NCI-H2196 (cell line): ENCODE measurements around the gene BBX.
A peak's percentile ranks its signal among the peaks of the same experiment; 100 is the strongest.

Experiments used
- DNase-seq: peaks from one replicate; lab custom pipeline; 2025; ENCODE audit not compliant: unreplicated experiment; lab: John Stamatoyannopoulos, UW

Gene BBX

DNA sequence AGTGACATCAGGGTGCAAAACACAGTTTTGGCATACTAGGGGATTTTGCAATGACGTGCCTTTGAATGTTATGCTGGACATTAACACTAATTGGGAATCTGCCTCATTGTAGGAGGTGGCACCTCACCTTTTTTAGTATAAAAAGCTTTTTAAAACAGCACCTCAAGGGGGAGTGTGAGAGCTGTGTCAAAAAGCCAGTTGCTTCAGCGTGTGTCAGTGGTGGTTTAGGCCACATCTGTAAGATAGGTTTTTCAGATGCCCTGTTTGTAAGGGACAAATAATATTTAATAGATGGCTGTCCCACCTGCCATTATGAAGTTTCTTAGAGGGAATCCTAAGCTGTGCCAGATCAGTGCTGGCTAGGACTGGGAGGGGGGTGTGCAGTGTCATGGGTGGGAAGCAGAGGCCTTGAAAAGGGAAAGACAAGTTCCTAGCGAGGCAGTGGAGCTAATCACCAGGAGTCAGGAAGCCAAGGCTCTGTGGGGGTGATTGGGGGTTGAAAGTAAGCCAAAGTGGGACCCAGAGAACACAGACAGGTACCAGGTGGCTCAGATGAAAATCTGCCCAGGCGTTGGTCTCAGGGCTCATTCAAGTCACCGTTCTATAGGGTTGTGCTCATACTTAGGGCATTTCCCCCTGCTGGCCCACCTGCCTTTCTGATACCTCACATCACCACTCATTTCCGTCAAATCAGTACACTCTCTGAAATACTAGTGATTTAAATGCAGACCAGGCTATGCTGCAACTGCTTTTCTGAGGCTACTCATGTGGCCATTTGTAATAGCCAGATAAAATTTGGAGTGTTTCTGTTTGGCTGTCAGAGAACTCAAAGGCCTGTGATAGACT lies 120.5 kb downstream of the BBX start:
- no peak for DNase-seq

DNA sequence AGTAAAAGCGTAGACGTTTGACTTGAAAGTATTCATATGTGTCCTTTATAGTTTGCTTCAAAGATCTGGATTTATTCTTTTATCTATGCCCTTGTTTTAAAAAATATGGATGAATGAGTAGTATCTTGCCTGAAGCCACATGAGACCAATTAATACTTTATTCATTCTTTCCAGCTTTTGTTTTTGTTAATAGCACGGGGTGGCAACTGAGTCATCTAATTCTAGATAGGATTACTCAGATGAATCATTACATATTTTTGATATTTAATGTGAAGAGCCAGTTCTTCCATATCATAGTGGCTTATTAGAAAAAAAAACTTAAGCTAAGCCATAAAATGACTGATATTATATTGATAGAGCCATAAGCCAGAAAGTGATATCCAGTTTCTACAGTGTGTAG lies 121.9 kb downstream of the BBX start:
- DNase-seq = no peak

DNA sequence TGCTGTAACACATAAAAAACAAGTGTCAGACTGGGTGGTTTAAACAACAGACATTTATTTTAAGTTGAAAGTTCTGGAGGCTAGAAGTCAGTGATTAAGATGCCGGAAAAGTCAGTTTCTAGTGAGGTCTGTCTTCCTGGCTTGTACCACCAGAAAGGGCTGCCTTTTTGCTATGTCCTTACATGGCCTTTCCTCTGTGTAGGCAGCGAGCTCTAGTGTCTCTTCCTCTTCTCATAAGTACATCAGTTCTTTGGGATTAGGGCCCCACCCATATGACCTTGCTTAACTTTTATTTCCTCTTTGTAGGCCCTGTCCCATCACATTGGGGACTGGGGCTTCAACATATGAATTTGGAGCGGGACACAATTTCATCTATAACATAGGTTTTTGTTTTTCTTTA lies 128.0 kb downstream of the BBX start:
- no peak for DNase-seq

DNA sequence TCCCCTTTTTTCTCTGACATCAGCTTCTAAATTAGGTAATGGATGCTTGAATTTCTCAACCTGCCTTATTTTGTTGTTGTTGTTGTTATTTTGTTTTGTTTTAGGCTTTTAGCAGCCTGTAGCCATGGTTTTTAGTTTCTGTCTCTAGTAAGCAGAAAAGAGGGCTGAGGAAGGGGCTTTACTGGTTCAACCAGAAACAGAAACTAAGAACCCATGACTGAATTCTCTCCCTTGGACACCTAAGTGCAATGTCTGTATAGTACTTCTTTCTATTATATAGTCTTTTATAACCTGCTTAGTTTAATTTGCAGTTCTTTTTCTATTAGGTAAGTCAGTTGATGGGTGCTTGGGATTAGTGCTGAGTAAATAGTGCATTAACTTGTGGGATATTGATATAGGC lies 129.0 kb downstream of the BBX start:
- no peak for DNase-seq

DNA sequence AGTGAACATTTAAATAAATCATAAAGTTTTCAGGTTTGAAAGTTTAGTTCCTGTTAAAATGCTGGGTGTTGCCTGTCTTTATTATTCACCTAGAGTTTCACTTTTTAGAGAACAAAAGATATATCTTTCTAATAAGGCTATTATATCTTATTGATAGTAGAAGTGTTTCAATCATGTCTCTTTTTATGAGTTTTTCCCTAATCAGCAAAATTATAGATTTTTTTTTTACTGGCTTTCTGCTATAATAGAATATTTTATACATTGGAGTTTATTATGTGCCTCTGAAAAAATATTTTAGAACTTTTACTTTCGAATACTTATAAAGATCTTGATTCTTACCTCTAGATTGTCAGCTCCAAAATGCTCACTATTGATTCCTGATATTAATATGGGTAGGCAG lies 131.5 kb downstream of the BBX start:
- DNase-seq = no peak

DNA sequence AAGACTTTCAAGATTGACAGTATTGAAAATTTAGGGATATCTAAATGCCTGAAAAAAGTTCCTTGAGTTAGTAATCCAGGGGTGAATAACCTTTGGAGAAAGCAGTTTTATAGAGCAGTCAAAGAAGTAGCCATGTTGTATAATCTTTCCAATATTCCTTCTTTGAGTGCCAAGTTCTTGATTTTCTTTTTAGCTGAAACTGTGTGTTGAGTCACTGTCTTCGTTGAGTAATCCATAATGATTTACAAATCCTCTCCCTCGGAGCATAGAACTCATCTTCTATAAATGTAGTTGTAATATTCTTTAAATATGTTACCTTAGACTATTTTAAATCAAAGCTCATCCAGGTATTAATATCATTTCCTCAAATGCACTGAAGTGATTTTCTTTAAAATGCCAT lies 135.2 kb downstream of the BBX start:
- no peak for DNase-seq

DNA sequence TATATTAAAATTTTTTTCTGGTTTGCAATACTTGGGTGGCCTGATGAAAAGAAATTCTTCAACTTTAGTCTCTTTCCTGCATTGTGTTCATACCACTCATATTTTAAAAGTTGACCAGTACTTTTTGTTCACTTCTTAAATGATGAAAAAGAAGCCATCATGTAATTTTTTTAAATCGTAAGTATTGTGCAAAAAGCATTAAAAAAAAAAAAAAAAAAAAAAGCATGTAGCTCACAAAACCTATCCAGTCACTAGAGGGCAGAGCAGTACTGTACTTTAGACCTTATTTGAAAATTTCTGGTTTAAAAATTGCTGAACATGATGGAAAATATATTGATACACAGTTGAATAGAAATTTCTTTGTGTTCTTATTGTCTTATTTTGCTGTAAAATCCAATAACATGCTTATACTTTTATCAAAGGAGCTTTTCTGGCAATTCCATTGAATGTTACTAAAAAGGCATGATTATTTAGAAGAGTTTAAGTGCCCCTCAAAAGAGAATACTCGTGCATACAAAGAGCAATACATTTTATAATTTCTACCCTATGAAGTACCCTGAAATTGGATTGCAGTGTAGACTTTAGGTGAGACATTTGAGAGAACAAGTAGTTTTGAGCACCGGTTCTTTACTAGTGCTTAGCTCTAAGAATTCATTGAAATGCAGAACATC lies 137.7 kb downstream of the BBX start:
- peak; percentile 29 for DNase-seq

DNA sequence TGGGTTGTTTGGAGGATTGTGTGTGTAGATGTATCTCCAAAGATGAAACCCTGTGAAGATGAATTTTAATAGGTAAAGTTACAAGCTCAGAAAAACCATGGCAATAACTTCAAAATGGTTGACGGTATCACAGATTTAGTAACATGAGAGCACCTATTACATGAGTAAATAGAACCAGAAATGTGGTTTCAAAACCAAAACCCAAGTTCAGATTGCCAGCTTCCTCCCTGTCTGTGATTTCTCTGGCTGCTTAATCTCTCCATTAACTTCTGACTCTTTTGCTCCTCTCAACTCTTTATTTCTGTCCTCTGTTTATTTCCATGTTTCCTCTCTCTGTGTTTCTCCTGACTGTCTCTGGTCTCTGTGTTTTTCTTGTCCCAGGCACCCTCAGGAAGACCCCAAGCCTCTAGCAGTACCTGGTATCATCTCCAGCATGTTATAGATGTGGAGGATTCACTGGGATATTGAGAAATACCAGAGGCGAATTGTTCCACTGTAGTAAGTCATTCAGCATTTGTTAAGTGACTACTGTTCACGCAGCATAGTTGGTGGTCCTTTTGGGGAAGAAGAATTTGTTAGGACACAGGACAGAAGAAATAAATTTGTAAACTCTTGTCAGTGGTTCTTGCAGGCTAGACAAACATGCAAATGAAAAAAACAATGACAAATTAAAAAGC lies 138.8 kb downstream of the BBX start:
- DNase-seq = no peak

DNA sequence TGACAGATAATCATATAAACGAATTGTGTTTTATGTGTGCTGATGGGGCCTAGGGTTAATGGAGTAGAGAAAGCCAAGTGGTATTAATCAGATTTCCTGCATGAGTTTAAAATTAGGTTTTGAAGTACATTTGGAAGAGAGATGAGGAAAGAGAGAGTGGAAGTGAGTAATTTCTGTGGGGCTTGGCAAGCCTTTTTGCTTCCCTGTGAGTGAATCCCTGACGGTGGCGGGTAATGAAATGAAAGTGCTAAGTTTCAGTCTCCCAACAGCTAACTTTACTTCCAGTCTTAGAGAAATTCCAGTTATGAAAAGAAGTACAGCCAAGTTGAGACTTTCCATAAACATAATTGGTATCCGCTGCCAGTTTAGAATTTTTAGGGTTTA lies 139.4 kb downstream of the BBX start:
- no peak for DNase-seq

DNA sequence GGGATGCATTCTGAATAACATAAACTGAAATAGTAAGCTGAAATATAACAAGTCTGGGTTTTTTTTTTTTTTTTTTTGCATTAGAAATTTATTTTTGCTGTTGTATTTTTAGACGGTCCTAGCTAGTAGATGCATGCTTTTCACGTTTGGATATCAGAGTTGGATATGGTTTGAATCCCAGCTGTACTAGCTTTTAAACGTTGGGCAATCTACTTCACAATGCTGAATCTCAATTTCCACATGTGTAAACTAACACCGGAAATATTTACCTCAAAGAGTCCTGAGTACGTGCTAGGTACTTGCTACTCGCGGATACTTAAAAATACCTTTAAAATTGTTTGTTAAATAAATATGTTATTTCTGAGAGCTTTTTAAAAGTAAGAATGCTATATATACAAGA lies 139.8 kb downstream of the BBX start:
- no peak for DNase-seq

DNA sequence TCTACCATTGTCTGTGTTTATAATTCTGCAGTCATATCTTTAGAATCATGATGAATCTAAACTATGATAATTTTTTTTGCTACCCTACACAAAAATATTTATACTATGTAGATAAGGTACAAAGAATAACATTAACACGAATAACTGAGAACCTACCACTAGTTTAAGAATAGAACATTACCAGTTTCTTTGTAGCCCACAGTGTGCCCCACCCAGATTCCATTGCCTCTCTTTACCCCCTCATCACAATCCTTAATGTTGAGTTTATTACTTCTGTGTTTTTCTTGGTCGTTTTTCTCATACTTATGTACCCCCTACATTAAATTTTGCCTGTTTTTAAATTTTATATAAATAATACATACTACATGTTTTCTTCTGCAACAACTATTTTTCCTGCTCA lies 140.5 kb downstream of the BBX start:
- DNase-seq = no peak

DNA sequence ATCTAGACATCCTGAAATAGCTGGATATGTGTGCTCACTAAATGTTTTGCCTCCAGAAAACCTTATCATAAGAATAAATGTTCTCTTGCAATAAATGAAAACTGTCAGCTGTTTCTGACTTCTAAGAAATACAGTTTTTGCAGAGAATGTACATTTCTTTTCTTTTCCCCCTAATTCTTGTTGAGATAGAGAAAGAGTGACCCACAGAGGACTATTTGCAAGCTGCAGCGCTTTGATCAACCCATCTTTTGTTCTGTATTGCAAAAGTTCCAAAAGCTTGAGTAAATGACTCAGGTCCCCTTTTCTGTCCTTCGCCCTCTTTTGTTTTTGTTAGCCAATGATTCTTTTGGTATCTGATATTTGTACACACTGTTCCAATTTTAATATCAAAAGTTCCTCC lies 141.9 kb downstream of the BBX start:
- no peak for DNase-seq

DNA sequence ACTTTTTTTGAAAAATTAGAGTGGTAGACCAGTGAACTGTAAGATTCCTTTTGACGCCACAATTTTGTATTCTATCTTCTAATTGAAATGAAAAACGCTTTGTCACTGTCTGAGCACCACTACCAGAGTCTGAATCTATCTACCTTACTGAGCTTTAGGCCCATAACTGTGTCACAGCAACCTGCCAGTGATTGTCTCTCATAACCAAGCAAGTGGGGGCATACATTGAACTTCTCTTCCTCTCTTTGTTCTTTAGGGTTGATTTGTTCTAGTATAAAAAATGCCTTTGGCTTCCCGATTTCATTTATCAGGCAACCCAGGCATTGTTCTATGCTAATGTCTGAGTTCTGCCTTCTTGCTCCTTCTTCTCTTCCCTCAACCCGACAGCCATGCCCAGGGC lies 142.6 kb downstream of the BBX start:
- no peak for DNase-seq

DNA sequence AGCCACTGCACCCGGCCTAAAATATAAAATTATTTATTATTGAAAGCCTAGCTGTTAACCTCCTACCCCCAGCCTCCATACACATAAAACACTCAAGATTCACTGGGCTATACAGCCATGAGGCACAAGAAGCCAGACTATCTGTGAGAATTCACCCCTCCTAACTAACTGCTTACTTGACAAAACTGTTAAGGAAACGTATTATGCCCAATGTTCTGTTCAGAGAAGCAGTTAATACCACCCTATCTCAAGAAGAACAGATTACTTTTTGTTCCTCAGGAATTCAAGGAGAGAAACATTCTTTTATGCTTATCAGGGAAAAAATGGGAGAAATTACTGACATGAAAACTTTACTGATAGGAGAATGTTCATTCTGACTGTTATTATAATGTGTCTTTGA lies 144.1 kb downstream of the BBX start:
- DNase-seq = no peak

DNA sequence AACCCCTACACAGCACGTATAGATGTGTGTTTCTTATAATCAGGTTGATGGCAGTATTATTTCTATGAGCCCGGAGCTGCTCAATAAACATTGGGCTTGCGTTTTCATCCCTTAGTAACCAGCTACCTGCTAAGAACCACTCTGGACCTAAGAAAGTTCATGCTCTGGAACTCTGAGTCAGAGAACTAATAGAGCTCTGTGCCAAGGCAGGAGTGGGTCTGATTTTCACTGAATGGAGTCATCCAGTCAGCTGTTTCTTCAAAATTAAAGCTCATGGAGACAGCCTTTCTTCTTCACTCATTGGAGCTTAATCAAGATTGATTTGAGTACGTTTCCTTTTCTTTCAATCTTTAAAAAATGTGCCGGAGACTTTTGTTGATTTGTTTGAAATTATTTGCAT lies 145.7 kb downstream of the BBX start:
- DNase-seq = no peak

DNA sequence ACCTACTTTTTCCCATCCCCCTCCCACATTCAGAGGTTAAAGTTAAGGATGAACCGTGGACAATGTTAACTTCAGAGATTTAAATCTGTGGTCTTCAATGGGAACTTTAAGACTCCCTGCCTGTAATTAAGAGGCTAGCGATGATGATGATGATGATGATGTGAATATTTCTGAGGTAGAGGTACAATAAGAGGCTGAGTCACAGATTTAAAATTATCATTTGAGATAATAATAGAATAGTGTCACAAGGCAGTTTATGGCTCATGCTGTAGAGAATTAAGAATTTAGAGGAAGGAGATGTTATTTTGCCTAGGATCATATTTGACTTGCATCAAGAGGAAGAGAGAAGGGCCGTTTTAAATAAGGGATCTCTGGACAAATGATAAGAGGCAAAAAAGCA lies 146.2 kb downstream of the BBX start:
- no peak for DNase-seq

DNA sequence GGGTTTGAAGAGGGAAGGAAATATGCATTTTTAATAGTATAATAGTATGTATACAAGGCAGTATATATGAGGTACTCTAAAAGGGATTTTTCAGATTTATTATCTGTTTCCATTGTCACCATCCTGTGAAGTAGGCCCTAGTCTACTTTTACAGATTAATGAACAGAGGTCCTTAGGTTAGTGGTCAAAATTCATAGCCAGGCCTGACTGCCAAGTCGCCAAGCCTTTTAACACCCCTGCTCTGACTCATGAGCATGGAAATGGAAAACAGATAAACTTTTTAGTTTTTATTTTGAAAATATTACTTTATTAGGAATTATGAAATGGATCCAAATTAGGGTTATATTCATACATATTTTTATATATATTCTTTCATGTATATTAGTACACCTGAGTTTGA lies 146.9 kb downstream of the BBX start:
- no peak for DNase-seq

DNA sequence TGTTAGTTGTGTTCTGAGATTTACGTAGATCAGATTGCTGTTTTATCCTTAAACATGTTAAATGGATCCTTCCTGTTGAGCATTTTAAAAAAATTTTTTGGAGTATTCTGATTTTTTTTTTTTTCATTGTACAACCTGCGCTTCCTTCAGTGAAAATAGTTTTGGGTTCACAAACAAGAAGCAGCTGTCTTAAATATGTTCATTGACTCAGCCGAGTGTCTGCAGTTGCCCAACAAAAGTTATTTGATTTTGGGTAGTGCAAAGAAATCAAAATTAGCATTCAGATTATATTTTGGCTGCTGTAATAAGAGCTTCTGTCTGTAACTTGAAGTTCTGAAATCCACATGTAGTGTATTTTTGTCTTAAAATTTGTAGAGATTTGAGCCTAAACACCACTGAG lies 148.2 kb downstream of the BBX start:
- DNase-seq = no peak

DNA sequence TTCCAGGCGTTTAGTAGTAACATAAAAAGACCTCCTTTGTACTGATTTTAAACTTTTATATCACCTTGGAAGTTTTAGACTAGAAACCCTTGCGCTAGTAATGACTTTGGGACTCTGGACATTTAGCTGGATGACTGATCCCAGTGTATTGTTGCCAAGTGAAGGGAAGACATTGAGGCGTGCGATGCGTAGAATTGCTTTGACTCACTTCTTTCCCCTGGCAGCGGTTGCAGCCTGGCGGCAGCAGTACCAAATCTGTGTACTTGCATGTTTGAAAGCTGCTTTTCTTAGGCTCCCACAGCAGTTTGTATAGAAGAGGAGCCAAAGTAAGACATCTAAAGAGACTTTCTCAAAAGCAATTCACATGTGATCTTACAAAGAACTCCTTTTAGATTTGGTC lies 151.6 kb downstream of the BBX start:
- no peak for DNase-seq

DNA sequence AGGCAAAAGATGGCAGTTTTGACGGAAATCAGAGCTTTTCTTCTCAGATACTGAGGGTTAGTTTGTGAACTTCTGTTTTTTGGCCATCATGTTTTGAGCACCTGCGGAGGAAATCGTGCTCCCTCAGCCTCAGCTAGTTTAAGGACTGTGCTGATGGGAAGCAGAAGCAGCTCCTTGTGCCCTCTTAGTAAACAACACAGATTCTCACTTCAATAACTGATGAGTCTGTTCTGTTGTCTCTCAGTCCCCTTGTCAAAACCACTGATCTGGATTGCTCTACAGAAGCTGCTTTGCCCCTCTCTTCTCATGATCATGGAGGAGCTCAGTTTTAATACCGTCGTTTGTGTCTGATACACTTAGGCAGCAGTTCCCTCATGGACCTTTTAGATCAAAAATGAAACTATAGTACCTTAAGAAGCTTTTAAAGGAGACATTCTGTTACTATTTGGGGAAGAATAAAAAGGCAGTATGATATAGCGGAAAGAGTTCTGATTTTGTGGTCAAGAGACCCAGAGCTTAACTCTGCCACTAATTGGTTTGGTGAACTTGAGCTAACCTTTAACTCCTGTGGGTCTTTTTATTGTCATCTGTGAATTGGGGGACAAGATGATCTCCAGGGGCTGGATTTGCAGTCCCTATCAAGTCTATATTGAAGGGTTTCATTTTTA lies 152.6 kb downstream of the BBX start:
- DNase-seq = no peak

DNA sequence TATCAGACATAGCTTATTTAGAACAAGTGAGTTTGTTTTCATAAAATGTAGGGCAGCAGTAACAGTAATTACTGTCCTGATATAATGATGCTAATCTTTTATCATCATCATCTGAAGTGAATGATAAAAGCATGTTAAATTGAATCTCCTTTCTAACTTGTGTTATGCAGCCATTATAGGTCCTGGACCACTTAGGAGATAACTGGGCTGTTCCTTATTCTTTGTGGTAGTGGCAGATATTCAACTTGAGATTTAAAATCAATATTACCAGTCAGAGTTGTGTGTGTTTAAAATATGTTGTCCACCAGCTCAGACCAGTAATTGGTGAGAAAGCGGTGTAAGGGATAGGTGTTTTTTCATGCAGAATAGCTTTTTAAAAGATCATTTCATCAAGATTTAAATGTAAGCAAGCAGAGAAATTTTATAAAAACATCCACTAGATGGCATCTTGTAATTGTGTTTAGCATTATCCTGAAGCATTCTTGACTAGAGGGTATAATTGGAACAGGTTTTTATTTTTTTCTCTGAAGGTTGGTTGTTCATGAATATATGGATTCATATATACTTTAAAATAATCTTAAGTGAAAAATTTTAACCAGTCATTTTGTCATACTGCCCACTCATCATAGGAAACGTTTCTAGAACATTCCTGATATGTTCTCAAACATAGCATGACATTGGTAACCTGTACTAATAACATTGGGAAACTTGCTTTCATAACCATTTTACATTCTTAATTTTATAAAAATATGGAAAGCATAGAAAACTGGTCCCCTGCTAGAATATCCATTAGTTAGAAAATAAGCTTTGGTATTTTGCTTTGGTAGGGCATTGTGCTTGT lies 153.9 kb downstream of the BBX start:
- DNase-seq = peak; percentile 34
